HepG2 (cell line): Measurements from ENCODE around the gene PRKCZ. TPM values are rescaled to one million over a fixed set of nuclear protein-coding genes. Genes with fewer than 3 reads are reported as not detected.

Experiments used
- ESRRA ChIP-seq: sonication (generic); formaldehyde crosslinking; IDR thresholded peaks from 2 replicates; pipeline ENCODE4 v1.5.1; 2020; ENCODE audit warnings: mild to moderate bottlenecking, low read depth, missing genetic modification reagents
- FOXO4 ChIP-seq: sonication (generic); formaldehyde crosslinking; conservative IDR thresholded peaks from 2 replicates; pipeline ENCODE4 v1.8.1; 2023; ENCODE audit warnings: missing genetic modification reagents
- MAF1 ChIP-seq: sonication (generic); formaldehyde crosslinking; IDR thresholded peaks from 2 replicates; pipeline ENCODE4 v1.5.0; 2020; ENCODE audit warnings: missing genetic modification reagents, borderline replicate concordance
- PREB ChIP-seq: sonication (generic); formaldehyde crosslinking; IDR thresholded peaks from 2 replicates; pipeline ENCODE4 v1.4.0; 2020; ENCODE audit warnings: missing genetic modification reagents
- RAD51 ChIP-seq: fragments of 450-650 bp; IDR thresholded peaks from 2 replicates; pipeline ENCODE4 v1.6.1; 2016; ENCODE audit warnings: borderline replicate concordance
- REST ChIP-seq, 2 experiments: IDR thresholded peaks; 2 replicates each; pipeline ENCODE4 v1.6.1; 2011 to 2012; ENCODE audit warnings: low read length in 2 of 2, borderline replicate concordance in 1 of 2, low read depth in 1 of 2, mild to moderate bottlenecking in 1 of 2, moderate library complexity in 1 of 2
- TRIM22 ChIP-seq: fragments of 450-650 bp; IDR thresholded peaks from 2 replicates; pipeline ENCODE4 v1.6.1; 2017
- ZBTB20 ChIP-seq: sonication (generic); formaldehyde crosslinking; IDR thresholded peaks from 2 replicates; pipeline ENCODE4 v1.8.1; 2023; ENCODE audit warnings: missing genetic modification reagents, low read depth, mild to moderate bottlenecking, borderline replicate concordance
- ZFYVE20 ChIP-seq: sonication (generic); formaldehyde crosslinking; IDR thresholded peaks from 2 replicates; pipeline ENCODE4 v1.8.0; 2023; ENCODE audit warnings: low read depth, mild to moderate bottlenecking, moderate library complexity, missing genetic modification reagents, borderline replicate concordance
- ZNF687 ChIP-seq: sonication (generic); formaldehyde crosslinking; IDR thresholded peaks from 2 replicates; pipeline ENCODE4 v1.5.1; 2020; ENCODE audit warnings: mild to moderate bottlenecking, missing genetic modification reagents, moderate library complexity
- ZNF7 ChIP-seq: IDR thresholded peaks from 2 replicates; pipeline ENCODE4 v1.6.1; 2016; ENCODE audit warnings: missing biosample characterization, missing genetic modification reagents
- ZNF704 ChIP-seq: sonication (generic); formaldehyde crosslinking; IDR thresholded peaks from 2 replicates; pipeline ENCODE4 v1.8.1; 2023; ENCODE audit warnings: mild to moderate bottlenecking, inconsistent platforms, moderate library complexity, missing genetic modification reagents, borderline replicate concordance
- ZNF75D ChIP-seq: sonication (generic); formaldehyde crosslinking; IDR thresholded peaks from 2 replicates; pipeline ENCODE4 v1.8.1; 2023; ENCODE audit warnings: missing genetic modification reagents, mild to moderate bottlenecking, borderline replicate concordance
- ZNF768 ChIP-seq: sonication (generic); formaldehyde crosslinking; IDR thresholded peaks from 2 replicates; pipeline ENCODE4 v1.4.0; 2020; ENCODE audit warnings: missing genetic modification reagents
- ZNF83 ChIP-seq: sonication (generic); formaldehyde crosslinking; IDR thresholded peaks from 2 replicates; pipeline ENCODE4 v1.4.0; 2020; ENCODE audit warnings: missing genetic modification reagents, mild to moderate bottlenecking, borderline replicate concordance
- ZSCAN29 ChIP-seq: sonication (generic); formaldehyde crosslinking; conservative IDR thresholded peaks from 2 replicates; pipeline ENCODE4 v1.4.0; 2020; ENCODE audit warnings: mild to moderate bottlenecking, missing genetic modification reagents
- polyA plus RNA-seq, 8 experiments: library from polyadenylated mRNA; depleted of rRNA in 3 of 8; stranded (reverse) in 7 of 8; unstranded in 1 of 8; fragments of >200 nt; fragmentation: Illumina TruSeq in 4 of 8; extraction: Trizol in 4 of 8; gene quantifications; 2 replicates each; pipeline versions ENCODE4 v1.2.1 to v1.2.3, GENCODE V29; 2011 to 2016; ENCODE audit warnings: low read depth in 4 of 8, missing spikeins in 1 of 8, mixed read lengths in 1 of 8; ENCODE audit not compliant: insufficient read depth in 1 of 8
- total RNA-seq, 5 experiments: library from RNA; depleted of rRNA; stranded (reverse); fragments of >200 nt; fragmentation: Illumina TruSeq; extraction: Trizol; gene quantifications; 2 replicates each; pipeline ENCODE4 v1.2.3, GENCODE V29; 2016; ENCODE audit warnings: low read depth in 1 of 5

PRKCZ gene
- total and polyA plus RNA-seq, 2 of the 13 experiments (the other 11 are each of a cell fraction or from before 2014, with no cell fraction given) = 34.7 to 85.2 TPM

- TF ChIP-seq FOXO4 (CRISPR knock-in tag) (no peak), ZBTB20 (CRISPR knock-in tag) (no peak), ESRRA (CRISPR knock-in tag) (no peak), MAF1 (CRISPR knock-in tag) (0 out of 2 replicates have a peak, but pooled peaks have one; percentile 23), ZNF687 (peak; percentile 84), ZFYVE20 (no peak), TRIM22 (no peak), ZSCAN29 (CRISPR knock-in tag) (no peak), ZNF75D (CRISPR knock-in tag) (no peak), ZNF83 (no peak), ZNF7 (CRISPR knock-in tag) (no peak), RAD51 (no peak), PREB (no peak), REST (IDR thresholded peaks at IDR 0.05; ENCODE audit: borderline replicate concordance in 1 of 2, low read depth in 1 of 2, low read length in 2 of 2) (no peak), ZNF768 (CRISPR knock-in tag) (peak; percentile 12; the same call in 1 of the 2 replicates), ZNF704 (CRISPR knock-in tag) (0 out of 2 replicates have a peak, but pooled peaks have one; percentile 11)
Measured at GRCh38 chr1:2190491-2190976, 140.3 kb downstream of the PRKCZ start (continued).
